Suprapubic skin (tissue), 4 donors: ENCODE results near the gene DENND4C. TPM values are rescaled to one million over a fixed set of nuclear protein-coding genes. Genes with fewer than 3 reads are reported as not detected.

Experiments used
- DNase-seq, 2 donors: peaks; one replicate each; pipeline ENCODE4 v3.0.0-alpha.2; 2019; ENCODE audit warnings: low spot score in 2 of 2
- H3K27ac ChIP-seq: fragments of 200-600 bp; sonication (generic); one replicate; pipeline ENCODE4 v1.5.1; 2019
- H3K27me3 ChIP-seq: fragments of 200-600 bp; sonication (generic); one replicate; pipeline ENCODE4 v1.5.1; 2019
- H3K36me3 ChIP-seq: fragments of 200-600 bp; sonication (generic); one replicate; pipeline ENCODE4 v1.5.1; 2019
- H3K4me1 ChIP-seq: fragments of 200-600 bp; sonication (generic); one replicate; pipeline ENCODE4 v1.5.1; 2019
- H3K4me3 ChIP-seq: fragments of 200-600 bp; sonication (generic); one replicate; pipeline ENCODE4 v1.5.1; 2019; ENCODE audit warnings: mild to moderate bottlenecking
- H3K9me3 ChIP-seq: fragments of 200-600 bp; sonication (generic); one replicate; pipeline ENCODE4 v1.5.1; 2019
- EP300 ChIP-seq: sonication (generic); formaldehyde crosslinking; IDR thresholded peaks from one replicate; pipeline ENCODE4 v1.6.1; 2017; ENCODE audit warnings: antibody characterized with exemption
- POLR2A ChIP-seq, 2 donors: fragments of 450-650 bp; IDR thresholded peaks; one replicate each; pipeline ENCODE4 v1.6.1; 2017; ENCODE audit warnings: antibody characterized with exemption in 2 of 2, mild to moderate bottlenecking in 2 of 2, moderate library complexity in 2 of 2
- POLR2AphosphoS5 ChIP-seq, 3 donors: sonication (generic); formaldehyde crosslinking; IDR thresholded peaks; one replicate each; pipeline ENCODE4 v1.6.1; 2017; ENCODE audit warnings: antibody characterized with exemption in 3 of 3
- WGBS: methylation state at CpG from one replicate; pipeline ENCODE4 v1.1.5; 2018; 5-methylcytosine and 5-hydroxymethylcytosine counted together
- total RNA-seq, 4 donors: library from RNA; depleted of rRNA; stranded (reverse); fragments of >200 nt; gene quantifications; one replicate each; pipeline ENCODE4 v1.1.0, GENCODE V29; 2016
- TF ChIP-seq, protein P1 (sequence below), 2 donors: fragments of 200-600 bp in 1 of 2; fragments of 450-650 bp in 1 of 2; sonication (generic) in 1 of 2; IDR thresholded peaks; one replicate each; pipeline ENCODE4 v1.5.1; 2016 to 2019; ENCODE audit warnings: antibody characterized with exemption in 2 of 2, mild to moderate bottlenecking in 1 of 2, moderate library complexity in 1 of 2

DENND4C gene
- total RNA-seq, 4 donors from 2014 or later = 69.0 to 211 (median 94.8) TPM

DNA sequence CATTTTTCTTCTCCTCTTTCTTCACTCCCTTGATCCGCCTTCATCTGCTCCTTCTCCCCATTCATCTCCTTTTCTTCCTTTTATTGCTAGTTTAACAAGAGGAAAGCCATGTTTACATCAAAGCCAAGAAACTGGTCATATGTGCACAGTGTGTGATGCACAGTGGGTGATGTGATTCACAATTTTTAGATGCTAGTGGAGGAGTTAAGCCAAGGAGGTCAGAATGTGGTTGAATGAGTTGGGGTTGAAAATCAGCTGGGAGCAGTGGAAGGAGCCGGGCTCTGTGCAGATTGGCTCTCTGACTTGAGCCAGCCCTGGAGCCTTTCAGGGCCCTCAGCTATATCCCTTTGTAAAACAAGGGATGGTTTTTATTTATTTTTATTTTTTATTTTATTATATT lies 185.7 kb downstream of the DENND4C start:
- TF ChIP-seq POLR2AphosphoS5 (IDR thresholded peaks at IDR 0.05) (no peak), EP300 (no peak), POLR2A (IDR thresholded peaks at IDR 0.05) (no peak)
- TF ChIP-seq, protein P1, sequence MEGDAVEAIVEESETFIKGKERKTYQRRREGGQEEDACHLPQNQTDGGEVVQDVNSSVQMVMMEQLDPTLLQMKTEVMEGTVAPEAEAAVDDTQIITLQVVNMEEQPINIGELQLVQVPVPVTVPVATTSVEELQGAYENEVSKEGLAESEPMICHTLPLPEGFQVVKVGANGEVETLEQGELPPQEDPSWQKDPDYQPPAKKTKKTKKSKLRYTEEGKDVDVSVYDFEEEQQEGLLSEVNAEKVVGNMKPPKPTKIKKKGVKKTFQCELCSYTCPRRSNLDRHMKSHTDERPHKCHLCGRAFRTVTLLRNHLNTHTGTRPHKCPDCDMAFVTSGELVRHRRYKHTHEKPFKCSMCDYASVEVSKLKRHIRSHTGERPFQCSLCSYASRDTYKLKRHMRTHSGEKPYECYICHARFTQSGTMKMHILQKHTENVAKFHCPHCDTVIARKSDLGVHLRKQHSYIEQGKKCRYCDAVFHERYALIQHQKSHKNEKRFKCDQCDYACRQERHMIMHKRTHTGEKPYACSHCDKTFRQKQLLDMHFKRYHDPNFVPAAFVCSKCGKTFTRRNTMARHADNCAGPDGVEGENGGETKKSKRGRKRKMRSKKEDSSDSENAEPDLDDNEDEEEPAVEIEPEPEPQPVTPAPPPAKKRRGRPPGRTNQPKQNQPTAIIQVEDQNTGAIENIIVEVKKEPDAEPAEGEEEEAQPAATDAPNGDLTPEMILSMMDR (IDR thresholded peaks at IDR 0.05) = no peak
- DNase-seq = no peak
- 94% methylated on average over 2 of the region's 2 CpGs for WGBS
- H3K9me3 ChIP-seq = no peaks in the 10 kb centered on the region
- H3K36me3 ChIP-seq = no peaks in the 10 kb centered on the region
- no peaks in the 10 kb centered on the region for H3K27me3 ChIP-seq
- no peaks in the 10 kb centered on the region for H3K4me1 ChIP-seq
- no peak overlapping the region for H3K27ac ChIP-seq
- H3K4me3 ChIP-seq = no peak overlapping the region

DNA sequence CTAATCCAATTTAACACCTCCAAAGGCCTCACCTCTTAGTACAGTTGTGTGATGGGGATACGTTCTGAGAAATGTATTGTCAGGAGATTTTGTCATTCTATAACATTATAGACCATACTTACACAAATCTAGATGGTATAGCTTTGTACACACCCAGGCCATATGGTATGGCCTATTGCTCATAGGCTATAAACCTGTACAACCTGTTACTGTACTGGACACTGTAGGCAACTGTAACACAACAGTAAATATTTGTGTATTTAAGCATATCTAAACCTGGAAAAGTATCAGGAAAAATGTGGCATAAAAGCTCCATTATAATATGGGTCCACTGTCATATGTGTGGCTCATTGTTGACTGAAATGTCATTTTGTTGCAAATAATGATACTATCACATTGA lies 190.4 kb downstream of the DENND4C start:
- Histone ChIP-seq H3K4me3 (no peak overlapping the region), H3K36me3 (peaks cover 8% of the 10 kb centered on the region), H3K27ac (no peak overlapping the region), H3K9me3 (no peaks in the 10 kb centered on the region), H3K4me1 (no peaks in the 10 kb centered on the region), H3K27me3 (no peaks in the 10 kb centered on the region)
- DNase-seq = no peak
- TF ChIP-seq POLR2A (IDR thresholded peaks at IDR 0.05) (no peak), EP300 (no peak), POLR2AphosphoS5 (IDR thresholded peaks at IDR 0.05) (no peak)
- TF ChIP-seq, protein P1 (IDR thresholded peaks at IDR 0.05) = no peak
- 100% methylated on average over 1 of the region's 1 CpG for WGBS

Other genes with a start within 250 kb of the DENND4C start
- 1 to 10 TPM in 1 of 4 donors, under 1 TPM in 3; 0.05 to 1.5 (median 0.14) TPM for gene SAXO1, start 197.5 kb upstream of the DENND4C start, total RNA-seq
- 10 to 100 TPM; 37.4 to 61.6 (median 57.8) TPM for gene RRAGA, start 181.3 kb upstream of the DENND4C start, total RNA-seq
- gene HAUS6, start 127.8 kb upstream of the DENND4C start, total RNA-seq = 10 to 100 TPM in 2 of 4 donors, 1 to 10 TPM in 2; 5.6 to 13.7 (median 10.6) TPM
- gene PLIN2, start 103.2 kb upstream of the DENND4C start, total RNA-seq = 100 to 1,000 TPM; 124 to 445 (median 162) TPM
- gene RPS6, start 149.5 kb downstream of the DENND4C start, total RNA-seq = 1,000 to 10,000 TPM; 1,950 to 2,506 (median 2,250) TPM
- 10 to 100 TPM; 12.1 to 18.8 (median 14.8) TPM for gene ACER2, start 178.3 kb downstream of the DENND4C start, total RNA-seq